ENCODE measurements around the gene PPARD. TPM values are rescaled to one million over a fixed set of nuclear protein-coding genes. Genes with fewer than 3 reads are reported as not detected.
"Not testable (repeated sequence)": the region's sequence is repeated elsewhere in the genome, so short reads cannot be mapped to it uniquely, and the experiment has no call there.

The PPARD gene
- polyA plus RNA-seq, 3 donors: 1.2 to 22.0 (median 2.4) TPM

GRCh38 chr6:35388772-35389352 lies 46.5 kb downstream of the PPARD start:
- H3K4me2 ChIP-seq (replicated peaks; ENCODE audit: extremely low read depth, low read length, poor library complexity, severe bottlenecking): no peak overlapping the region
- H2AFZ ChIP-seq (ENCODE audit: insufficient read depth, low read depth, low read length, poor library complexity, severe bottlenecking): no peak overlapping the region
- intact Hi-C loops (cut with micrococcal nuclease): no loop called here
- no peaks in the 10 kb centered on the region for H3K79me2 ChIP-seq (ENCODE audit: insufficient read depth, low read length)
- Mint-ChIP-seq H3K27ac (no peak overlapping the region), H3K9me3 (peaks cover 0 to 2% (median 0%) of the 10 kb centered on the region in 7 donors), H3K36me3 (peaks cover 3 to 19% of the 10 kb centered on the region in 2 donors), H3K27me3 (ENCODE audit: low read depth in 3 of 3) (peaks cover 3 to 4% (median 3%) of the 10 kb centered on the region in 3 donors), H3K4me1 (peaks cover 13% of the 10 kb centered on the region), H3K4me3 (no peak overlapping the region)
- H4K20me1 ChIP-seq (ENCODE audit: insufficient read depth, low read length): peaks cover 58% of the 10 kb centered on the region
- H3K4me1 ChIP-seq (ENCODE audit: control insufficient read depth in 1 of 2, insufficient read depth in 2 of 2, low read length in 2 of 2): peaks cover 7 to 12% of the 10 kb centered on the region in 2 donors
- no peak overlapping the region for H3K9ac ChIP-seq (ENCODE audit: insufficient read depth, low read length, poor library complexity, severe bottlenecking)
- H3K9me3 ChIP-seq (replicated peaks in 1 of 2; ENCODE audit: control insufficient read depth in 1 of 2, insufficient read depth in 1 of 2, low read length in 2 of 2): no peaks in the 10 kb centered on the region
- H3K4me3 ChIP-seq (replicated peaks in 1 of 3; ENCODE audit: low read depth in 2 of 3, low read length in 3 of 3): no peak overlapping the region
- H3K36me3 ChIP-seq (replicated peaks in 1 of 2; ENCODE audit: control insufficient read depth in 1 of 2, insufficient read depth in 2 of 2, low read length in 2 of 2): no peaks in the 10 kb centered on the region
- no peak for TF ChIP-seq CTCF (IDR thresholded peaks at IDR 0.05)
- no peak overlapping the region for H3K27ac ChIP-seq (ENCODE audit: low read depth in 1 of 2, low read length in 2 of 2)
- H3K27me3 ChIP-seq (ENCODE audit: control insufficient read depth in 2 of 2, insufficient read depth in 2 of 2, low read length in 2 of 2): no peaks in the 10 kb centered on the region
- no peak for DNase-seq
- WGBS (ENCODE audit: insufficient coverage): 97% methylated on average over 4 of the region's 5 CpGs

GRCh38 chr6:35389386-35389785 lies 47.0 kb downstream of the PPARD start:
- H3K79me2 ChIP-seq (ENCODE audit: insufficient read depth, low read length); H3K9me3 ChIP-seq (replicated peaks in 1 of 2; ENCODE audit: control insufficient read depth in 1 of 2, insufficient read depth in 1 of 2, low read length in 2 of 2); H3K36me3 ChIP-seq (replicated peaks in 1 of 2; ENCODE audit: control insufficient read depth in 1 of 2, insufficient read depth in 2 of 2, low read length in 2 of 2); H3K4me3 Mint-ChIP-seq; H3K4me3 ChIP-seq (replicated peaks in 1 of 3; ENCODE audit: low read depth in 2 of 3, low read length in 3 of 3); intact Hi-C loops (cut with micrococcal nuclease); H2AFZ ChIP-seq (ENCODE audit: insufficient read depth, low read depth, low read length, poor library complexity, severe bottlenecking); H3K27ac ChIP-seq (ENCODE audit: low read depth in 1 of 2, low read length in 2 of 2); H3K9ac ChIP-seq (ENCODE audit: insufficient read depth, low read length, poor library complexity, severe bottlenecking); H3K27me3 Mint-ChIP-seq (ENCODE audit: low read depth in 3 of 3); H3K4me2 ChIP-seq (replicated peaks; ENCODE audit: extremely low read depth, low read length, poor library complexity, severe bottlenecking); H3K9me3 Mint-ChIP-seq; DNase-seq; H3K27me3 ChIP-seq (ENCODE audit: control insufficient read depth in 2 of 2, insufficient read depth in 2 of 2, low read length in 2 of 2); H3K27ac Mint-ChIP-seq: not testable (repeated sequence)
- Mint-ChIP-seq H3K36me3 (peaks cover 3 to 19% of the 10 kb centered on the region in 2 donors), H3K4me1 (peaks cover 17% of the 10 kb centered on the region)
- Histone ChIP-seq H3K4me1 (ENCODE audit: control insufficient read depth in 1 of 2, insufficient read depth in 2 of 2, low read length in 2 of 2) (peaks cover 10 to 17% of the 10 kb centered on the region in 2 donors), H4K20me1 (ENCODE audit: insufficient read depth, low read length) (peaks cover 60% of the 10 kb centered on the region)
- no CpG with 5 or more reads among the region's 9 CpGs for WGBS (ENCODE audit: insufficient coverage)
